Mesenteric fat pad (tissue), 1 donor: ENCODE measurements around the gene RERG. TPM values are rescaled to one million over a fixed set of nuclear protein-coding genes. Genes with fewer than 3 reads are reported as not detected.
"Not testable (repeated sequence)": the region's sequence is repeated elsewhere in the genome, so short reads cannot be mapped to it uniquely, and the experiment has no call there.

ENCODE experiments used
- DNase-seq: peaks from one replicate; pipeline ENCODE4 v3.0.0-alpha.2; 2020; ENCODE audit warnings: low spot score
- long read RNA-seq: library from polyadenylated mRNA; unstranded; transcript quantifications from one replicate; pipeline ENCODE4 v2.0.0, GENCODE V29; 2020
- total RNA-seq: library from RNA; stranded (reverse); fragmentation: NEBNext Ultra II Directional; extraction: Animal tissue kit (Norgen Biotek cat#: 25700); gene quantifications from one replicate; pipeline ENCODE4 v1.2.1, GENCODE V29; 2021
- donor health status: DM: yes; HTN: yes; CAD: no.

RERG gene, protein sequence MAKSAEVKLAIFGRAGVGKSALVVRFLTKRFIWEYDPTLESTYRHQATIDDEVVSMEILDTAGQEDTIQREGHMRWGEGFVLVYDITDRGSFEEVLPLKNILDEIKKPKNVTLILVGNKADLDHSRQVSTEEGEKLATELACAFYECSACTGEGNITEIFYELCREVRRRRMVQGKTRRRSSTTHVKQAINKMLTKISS
- 15.9 TPM for total RNA-seq
- long read RNA-seq, transcript RERG-201 (5 exons, 2,264 nt), result major isoform, 19 of 41 reads
- long read RNA-seq, partial matches to known transcripts, result 2 of 41 reads
- long read RNA-seq, other reads (novel, unspliced or antisense), result 16 of 41 reads

- peak; percentile 95 for DNase-seq
These were observed at the start of gene RERG for GRCh38 chr12:15220915-15221885. RERG (minus strand) TSS chr12:15221417; CDS start chr12:15217489, 3,928 bp downstream.

DNA sequence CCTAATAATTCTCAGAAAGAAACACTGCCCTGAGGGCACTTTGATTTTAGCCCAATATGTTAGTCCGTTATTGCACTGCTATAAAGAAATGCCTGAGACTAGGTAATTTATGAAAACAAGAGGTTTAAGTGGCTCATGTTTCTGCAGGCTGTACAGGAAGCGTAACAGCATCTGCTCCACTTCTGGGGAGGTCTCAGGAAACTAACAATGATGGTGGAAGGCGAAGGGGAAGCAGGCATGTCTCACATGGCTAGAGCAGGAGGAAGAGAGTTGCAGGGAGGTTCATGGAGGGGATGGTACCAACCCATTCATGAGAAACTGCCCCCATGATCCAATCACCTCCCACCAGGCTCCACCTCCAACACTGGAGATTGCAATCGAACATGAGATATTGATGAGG lies 49.4 kb upstream of the RERG start:
- no peak for DNase-seq

- no peak for DNase-seq
These were observed 47.8 kb upstream of the RERG start for GRCh38 chr12:15268927-15269552.

GRCh38 chr12:15268309-15268708 lies 47.1 kb upstream of the RERG start:
- DNase-seq, result no peak

DNA sequence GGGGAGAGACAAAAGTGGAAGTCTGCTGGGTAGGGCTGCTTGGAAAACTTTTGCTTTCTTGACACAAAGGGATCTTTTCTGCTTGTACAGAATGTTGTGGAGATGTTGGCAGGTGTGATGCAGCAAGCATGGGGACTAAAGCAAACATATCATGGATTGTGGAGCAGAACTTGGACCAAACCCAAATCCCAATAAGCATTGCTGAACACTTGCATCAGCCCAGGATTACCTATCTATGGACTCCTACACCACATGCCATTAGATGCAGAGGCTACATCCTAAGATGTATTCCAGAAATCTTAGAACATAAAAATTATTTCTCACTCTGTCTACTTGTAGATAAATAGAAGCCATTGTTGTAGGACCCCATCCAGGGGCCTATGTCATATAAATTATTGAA lies 44.7 kb upstream of the RERG start:
- DNase-seq, result no peak

GRCh38 chr12:15256761-15257160 lies 35.5 kb upstream of the RERG start:
- no peak for DNase-seq

DNA sequence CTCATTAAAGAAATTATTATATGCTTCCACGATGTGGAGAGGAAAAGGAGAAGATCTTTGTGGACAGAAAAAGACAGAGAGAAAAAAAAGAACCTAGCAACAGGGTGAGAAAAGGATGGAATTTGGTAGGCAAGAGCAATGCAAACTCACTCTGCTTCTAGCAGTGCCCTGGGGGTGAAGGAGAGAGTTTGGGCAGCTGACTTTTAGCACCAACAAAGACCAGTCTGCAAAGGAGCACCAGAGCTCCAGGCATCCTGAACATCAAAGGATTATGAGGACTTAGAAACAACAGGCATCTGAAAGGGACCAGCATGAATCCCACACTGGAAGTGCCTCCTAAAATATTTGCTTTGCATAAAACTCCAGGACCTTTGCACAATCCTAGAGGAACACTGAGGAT lies 32.8 kb upstream of the RERG start:
- no peak for DNase-seq

GRCh38 chr12:15244926-15245325 lies 23.7 kb upstream of the RERG start:
- no peak for DNase-seq

DNA sequence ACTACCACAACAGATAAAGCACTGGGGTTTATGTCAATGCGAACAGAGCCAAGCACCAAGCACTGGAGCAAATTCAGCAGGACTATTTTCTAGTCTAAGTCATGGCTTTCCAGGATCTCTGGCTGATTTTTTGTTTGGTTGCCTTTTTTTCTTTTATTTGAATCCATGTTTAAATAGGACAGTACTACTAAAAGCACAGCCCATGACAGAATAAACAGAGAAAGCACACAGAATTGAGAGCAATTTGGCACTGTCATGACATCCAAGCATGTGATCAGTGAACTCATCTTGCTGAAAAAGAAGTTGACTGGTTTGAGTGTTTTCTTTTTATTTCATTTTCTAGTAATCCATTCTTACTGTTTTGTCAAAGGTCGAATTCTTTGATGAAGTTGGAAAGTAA lies 23.1 kb upstream of the RERG start:
- no peak for DNase-seq

DNA sequence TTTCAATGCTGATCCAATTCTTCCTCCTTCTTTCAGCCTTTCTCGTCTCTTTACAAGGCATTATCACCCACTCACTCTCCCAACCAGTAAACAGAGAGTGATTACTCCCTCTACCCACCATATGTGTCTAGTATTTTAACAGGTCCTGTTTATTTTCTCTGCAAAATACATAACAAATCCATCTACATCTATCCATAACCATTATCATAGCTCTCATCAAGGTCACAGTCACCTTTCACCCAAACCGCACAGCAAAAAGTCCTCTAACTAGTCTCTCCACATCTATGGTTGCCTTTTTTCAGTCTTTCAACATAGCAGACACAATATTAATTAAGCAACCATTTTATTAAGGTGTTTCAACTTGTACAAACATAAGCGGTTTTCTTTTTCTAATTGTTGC lies 21.9 kb upstream of the RERG start:
- DNase-seq, result no peak

- no peak for DNase-seq
These were observed 19.7 kb upstream of the RERG start for GRCh38 chr12:15240898-15241297.

GRCh38 chr12:15234508-15234907 lies 13.3 kb upstream of the RERG start:
- DNase-seq, result no peak

GRCh38 chr12:15234011-15234410 lies 12.8 kb upstream of the RERG start:
- no peak for DNase-seq

GRCh38 chr12:15232959-15233358 lies 11.7 kb upstream of the RERG start:
- no peak for DNase-seq

DNA sequence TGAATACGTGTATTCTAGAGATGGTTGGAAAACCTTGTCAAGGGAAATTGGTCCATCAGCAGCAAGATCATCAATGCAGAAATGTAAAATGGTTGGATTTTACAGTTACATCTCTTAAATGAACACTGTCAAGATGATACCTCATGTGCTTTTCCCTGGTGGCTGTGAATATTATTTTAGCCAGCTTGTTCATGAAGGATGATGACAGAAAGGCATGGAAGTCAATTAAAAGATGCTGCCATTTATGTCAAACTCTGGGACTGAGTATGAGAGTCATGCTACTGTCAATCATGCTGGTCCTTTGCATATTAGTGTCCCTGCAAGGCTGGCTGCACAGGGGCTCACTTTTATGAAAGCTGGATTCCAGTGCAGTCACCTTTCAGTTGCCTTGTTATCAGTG lies 10.3 kb upstream of the RERG start:
- no peak for DNase-seq

DNA sequence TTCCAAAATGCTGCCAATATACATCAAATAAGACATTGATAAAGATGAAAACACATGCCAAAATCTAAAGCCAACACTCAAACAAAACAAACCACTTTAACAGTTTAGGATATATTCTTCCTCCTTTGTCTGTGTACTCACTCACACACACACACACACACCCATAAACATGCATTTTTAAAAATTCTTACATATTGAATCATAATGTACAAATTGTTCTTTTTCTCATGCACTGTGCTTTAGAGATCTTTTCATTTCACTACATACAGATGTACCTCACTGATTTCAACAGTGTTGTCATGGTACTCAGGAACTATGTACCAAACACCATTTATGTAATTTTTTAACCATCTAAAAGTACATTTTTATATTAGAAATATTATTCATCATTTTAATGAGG lies 9.5 kb upstream of the RERG start:
- no peak for DNase-seq

DNA sequence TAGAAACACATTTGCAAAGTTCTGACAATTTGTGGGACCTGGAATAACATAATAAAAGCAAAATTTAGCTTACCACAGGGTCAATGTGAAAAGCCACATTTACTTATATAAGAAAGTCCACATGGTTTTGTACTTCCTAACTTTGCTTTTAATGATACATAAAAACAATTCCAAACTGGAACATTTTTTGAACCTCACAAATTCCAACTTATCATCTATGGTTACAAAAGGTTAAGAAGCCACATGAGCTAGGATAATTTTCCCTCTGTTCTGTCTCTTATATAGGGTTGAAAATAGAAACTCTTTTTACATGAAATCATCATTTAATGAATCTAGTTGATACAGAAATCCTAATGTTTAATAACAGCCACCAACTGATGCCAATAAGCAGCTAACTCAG lies 8.9 kb upstream of the RERG start:
- no peak for DNase-seq

DNA sequence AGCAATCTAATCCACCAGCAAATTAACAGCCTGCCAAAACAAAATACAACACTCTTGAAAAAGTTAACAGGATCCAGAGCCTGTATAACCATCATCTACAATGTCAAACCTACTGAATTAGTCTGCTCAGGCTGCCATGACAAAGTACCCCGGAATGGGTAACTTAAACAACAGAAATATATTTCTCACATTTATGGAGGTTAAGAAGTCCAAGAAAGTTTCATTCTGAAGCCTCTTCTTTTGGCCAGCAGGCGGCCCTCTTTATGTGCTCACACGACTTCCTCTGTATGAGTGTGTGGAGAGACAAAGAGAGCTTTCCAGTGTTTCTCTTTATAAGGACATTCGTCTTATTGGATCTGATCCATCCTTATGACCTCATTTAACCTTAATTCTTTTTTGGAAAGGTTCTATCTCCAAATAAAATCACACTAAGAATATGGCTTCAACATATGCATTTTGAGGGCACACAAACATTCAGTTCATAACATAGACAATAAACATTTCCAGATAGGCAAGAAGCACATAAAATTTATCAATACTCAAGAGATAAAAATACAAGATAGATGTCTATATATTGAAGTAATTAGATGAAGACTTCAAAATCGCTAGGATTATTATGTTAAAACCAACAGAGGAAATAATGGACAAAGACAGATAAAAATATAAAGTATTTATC lies 5.9 kb upstream of the RERG start:
- DNase-seq, result no peak

GRCh38 chr12:15225863-15226218 lies 4.6 kb upstream of the RERG start:
- DNase-seq, result not testable (repeated sequence)

DNA sequence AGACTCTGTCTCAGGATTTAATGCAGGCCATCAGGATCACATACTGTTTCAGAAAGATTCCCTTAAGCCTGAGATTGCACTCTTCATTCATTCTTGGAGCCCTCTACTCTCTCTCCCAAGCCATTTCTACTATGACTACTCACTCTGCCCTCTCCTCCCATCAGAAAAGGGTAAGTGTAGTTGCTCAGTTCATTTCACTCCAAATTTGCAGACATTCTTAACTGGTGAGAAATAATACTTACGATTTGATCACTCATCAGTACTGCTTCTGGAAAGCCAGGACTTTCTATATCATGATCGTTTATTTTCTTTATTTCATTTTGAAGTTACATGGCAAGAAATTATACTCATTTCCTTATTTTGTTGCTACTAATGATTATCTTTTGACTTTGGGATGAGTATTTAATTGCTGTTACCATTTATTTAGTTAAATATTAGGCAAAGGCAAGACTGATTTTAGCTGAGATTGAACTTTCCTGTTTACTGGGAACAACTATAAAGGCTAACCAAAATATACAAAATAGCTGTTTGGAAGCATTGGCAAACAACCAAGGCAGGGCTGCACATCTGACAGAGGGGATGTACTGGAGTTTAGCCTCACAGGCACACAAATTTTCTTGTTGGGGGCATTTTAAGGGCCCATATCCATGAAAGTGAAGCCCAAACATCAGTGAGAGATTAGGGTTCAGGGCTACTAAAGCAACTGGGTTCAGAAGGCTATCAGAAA lies 4.1 kb upstream of the RERG start:
- no peak for DNase-seq

DNA sequence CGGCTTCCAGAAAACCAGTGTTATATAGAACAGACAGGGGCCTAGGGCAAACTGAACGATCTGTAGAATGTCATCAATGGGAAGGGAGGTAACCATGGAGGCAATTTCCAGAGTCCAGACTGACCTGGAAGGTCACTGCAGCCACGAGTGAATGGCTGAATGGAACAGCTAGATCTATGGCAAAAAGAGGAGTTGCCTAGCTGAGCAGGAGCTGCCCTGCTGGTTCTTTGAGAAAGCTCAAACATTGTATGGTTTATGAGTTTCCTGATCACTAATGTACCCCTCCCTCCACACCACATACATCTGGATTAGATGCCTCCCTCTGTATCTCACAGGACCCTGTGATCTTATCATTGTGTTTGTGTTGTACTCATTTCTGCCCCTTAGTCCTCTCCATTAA lies 1.0 kb upstream of the RERG start:
- DNase-seq, result no peak
